HT-29 (cell line): ENCODE data around the gene COL18A1. TPM values are rescaled to one million over a fixed set of nuclear protein-coding genes. Genes with fewer than 3 reads are reported as not detected.
A peak's percentile ranks its signal among the peaks of the same experiment; 100 is the strongest.

Source experiments
- DNase-seq: peaks from one replicate; pipeline ENCODE4 v3.0.0-alpha.2; 2015; ENCODE audit warnings: low spot score
- total RNA-seq: library from RNA; depleted of rRNA; stranded (reverse); fragments of >200 nt; shearing (Covaris generic); gene quantifications from 2 replicates; pipeline ENCODE4 v1.2.3, GENCODE V29; 2014

COL18A1 gene
- total RNA-seq, 1 experiment from 2014 or later: 27.7 TPM

DNA sequence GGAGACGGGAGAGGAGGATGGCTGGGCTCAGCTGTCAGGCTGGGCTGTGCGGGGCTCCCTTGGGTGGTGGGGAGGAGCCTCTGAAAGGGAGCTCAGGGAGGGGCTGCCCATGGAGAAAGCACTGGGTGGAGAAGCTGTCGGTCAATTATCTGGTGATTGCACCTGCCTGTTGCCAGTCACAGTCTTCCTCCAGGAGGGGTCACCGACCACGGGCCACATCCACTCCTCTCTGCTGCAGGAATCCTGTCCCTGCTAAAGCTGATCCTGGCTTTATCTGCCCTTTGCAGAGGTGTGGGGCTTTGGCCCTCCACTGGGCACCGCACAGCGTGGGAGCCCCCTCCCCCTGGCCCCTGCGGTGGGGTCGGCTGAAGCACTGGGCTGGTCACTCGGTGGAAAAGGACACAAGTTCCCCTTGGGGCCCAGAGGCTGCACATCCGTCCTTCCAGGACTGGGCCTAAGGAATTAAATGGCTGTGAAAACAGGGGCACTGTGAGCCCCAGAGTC lies 21.8 kb upstream of the COL18A1 start:
- DNase-seq: no peak

DNA sequence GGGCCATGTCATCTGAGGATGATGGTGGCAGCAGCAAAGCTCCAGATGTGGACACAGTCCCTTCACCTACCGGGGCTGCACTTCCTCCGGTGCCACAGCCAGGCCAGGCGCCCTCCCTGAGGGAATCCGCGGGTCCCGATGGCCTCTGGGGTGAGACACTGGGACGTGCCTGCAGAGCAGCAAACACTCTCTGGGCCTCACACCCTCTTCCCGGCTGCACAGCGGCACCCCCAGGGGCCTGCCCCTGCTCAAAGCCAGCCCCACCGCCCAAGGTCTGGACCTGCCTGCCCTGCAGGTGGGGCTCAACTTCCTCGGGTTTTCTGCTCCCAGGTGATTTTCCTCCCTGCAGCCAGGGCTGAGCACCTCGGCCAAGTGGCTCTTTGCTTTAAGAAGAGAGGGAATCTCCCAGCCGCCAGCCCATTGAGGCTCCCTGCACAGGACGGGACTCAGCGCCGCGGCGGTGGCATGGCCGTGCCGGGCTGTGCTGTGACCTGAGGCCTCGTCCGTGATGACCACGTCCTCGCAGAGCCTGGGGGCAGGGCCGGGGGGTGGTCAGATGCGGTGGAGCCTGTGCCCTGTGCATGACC lies 21.3 kb upstream of the COL18A1 start:
- no peak for DNase-seq

DNA sequence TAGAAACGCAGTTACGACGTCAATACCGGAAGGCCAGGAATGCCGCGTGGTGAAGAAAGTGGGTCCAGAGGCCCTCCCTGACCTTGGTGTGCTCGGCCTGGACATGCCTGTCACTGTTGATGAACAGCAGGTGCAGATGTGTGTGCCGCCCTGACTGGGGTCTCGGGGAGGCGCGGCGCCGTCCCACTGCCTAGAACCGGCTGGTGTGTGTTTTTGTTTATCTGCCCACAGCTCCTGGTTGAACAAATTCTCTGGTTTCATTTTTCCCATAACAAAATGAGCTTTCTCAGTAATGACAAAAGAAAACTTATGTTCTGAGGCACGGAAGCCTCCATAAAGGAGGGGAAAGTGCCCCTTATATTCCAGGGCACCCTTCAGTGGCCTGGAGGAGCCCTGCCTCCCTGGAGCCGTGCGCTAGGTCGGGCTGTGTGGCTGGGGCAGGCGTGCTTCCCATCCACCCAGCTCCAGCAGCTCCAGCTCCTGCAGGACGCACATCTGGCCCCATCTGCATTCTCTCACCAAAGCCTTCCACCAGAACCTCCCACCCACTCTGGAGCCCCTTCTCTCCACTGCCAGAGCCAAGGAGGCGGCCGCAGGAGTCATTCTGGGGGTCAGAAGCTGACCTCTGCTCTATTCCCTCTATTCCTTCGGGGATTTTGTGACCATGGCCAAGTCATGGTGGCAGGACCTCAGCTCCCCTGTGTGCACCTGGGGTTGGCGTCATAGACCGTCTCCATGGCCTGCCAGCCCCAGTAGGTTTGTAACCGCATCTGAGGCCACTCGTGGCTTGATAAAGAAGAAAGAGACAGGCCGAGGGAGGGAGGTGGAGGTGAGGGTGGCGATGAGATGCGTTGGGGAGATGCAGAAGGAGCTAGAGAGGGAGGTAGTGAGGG lies 20.1 kb upstream of the COL18A1 start:
- DNase-seq: no peak

DNA sequence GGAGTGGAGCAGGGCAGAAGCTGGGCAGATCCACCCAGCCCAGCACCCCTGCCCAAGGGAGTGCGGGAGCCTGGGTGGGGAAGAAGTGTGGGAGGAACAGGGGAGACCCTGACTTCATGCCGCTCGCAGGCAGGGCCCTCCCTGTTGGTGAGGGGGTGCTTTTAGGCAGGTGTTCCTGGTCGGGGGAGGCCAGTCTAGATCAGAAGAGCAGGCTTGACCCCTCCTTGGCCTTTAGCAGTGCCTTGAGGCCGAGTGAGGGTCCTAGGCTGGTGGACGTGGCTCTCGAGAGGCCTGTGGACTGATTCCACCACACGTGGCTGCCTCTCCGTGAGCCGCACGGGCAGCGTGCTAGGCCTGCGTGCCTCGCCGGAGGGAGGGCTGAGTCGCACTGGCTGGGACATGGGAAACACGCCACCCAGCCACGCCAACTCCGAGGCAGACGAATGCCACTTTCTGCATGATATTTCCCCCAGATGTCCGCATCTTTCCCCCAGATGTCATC lies 19.4 kb upstream of the COL18A1 start:
- DNase-seq: no peak

DNA sequence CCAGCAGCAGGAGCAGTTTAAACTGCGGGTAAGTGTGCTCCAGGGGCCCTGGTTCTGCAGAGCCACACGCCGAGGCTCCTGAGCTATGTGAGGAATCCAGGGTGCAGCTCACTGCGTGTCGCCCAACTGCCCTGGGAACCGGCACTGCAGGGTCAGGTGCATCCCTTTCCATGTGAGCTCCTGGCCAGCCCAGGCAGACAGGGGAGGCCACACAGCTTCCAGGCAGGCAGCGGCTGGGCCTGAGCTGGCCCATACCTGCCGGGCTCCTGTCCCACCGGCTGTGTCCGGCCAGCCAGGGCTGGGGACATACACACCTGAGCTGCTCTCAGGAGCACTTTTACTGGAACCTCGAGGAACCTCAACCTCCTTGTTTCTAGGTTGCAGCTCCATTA lies 18.6 kb upstream of the COL18A1 start:
- peak; percentile 39 for DNase-seq

DNA sequence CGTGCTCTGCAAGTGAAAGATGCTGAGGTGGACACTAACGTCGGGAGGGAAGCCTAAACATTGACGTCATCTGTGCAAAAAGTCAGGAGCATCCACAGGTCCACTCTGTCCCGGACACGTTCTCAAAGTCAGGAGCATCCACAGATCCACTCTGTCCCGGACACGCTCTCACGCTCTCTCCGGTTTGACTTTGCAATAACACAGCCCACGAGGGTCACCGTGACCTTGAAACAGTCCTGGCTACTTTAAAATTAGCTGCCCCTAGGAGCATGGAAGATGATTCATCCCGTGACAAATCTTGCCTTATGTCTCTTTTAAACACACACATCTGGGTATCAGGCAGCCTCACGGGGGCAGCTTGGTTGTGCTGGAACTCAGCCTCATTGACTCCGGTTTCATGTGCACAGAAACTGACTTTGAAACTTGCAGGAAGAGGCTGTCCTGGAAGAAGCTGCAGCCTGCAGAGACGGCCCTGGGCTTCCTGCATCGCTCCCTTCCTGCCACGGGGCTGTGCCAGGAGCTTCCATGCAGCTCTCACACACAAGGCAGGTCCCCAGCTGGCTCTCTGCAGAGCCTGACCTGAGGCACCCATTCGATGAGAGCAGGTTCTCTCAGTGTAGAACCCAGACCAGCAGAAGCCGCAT lies 18.1 kb upstream of the COL18A1 start:
- no peak for DNase-seq

DNA sequence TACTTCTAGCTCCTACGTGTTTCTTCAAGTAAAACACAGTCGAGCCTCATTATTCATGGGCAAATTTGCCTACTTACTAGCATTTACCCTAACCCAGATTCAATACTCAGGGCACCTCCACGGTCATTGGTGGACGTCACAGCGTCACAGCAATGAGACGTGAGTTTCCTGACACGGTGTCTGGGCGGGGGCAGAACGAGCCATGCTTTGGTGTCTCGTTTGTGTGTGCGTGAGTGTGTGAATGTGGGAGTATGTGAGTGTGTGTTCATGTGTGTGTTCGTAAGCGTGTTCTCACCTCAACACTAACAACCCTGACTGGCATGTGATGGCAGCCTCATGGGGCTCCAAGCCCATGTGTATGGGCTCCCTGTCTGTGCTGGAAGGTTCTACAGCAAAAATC lies 17.5 kb upstream of the COL18A1 start:
- no peak for DNase-seq

DNA sequence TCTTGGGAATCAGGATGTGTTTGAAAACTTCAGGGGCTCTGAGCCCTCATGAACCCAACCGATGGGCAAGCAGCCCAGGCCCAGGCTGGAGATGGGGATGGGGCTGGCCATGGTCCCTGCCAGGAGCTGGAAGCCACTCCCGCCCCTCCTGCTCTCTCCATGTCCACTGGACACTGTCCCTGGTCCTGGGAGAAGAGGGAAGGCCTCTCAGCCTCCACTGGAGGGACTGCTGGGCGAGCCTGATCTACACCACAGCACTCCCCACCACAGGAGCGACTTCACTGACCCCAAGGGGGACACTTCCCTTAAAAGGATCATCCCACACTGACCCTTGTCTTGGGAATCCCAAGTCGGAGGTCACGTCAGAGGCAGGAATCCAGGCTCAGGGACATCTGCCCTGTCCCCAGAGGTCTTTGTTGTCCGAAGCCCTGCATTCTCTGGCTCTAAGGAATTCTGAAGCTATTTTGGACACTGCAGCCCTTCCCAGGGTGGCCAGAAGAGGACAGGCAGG lies 16.9 kb upstream of the COL18A1 start:
- DNase-seq: no peak

DNA sequence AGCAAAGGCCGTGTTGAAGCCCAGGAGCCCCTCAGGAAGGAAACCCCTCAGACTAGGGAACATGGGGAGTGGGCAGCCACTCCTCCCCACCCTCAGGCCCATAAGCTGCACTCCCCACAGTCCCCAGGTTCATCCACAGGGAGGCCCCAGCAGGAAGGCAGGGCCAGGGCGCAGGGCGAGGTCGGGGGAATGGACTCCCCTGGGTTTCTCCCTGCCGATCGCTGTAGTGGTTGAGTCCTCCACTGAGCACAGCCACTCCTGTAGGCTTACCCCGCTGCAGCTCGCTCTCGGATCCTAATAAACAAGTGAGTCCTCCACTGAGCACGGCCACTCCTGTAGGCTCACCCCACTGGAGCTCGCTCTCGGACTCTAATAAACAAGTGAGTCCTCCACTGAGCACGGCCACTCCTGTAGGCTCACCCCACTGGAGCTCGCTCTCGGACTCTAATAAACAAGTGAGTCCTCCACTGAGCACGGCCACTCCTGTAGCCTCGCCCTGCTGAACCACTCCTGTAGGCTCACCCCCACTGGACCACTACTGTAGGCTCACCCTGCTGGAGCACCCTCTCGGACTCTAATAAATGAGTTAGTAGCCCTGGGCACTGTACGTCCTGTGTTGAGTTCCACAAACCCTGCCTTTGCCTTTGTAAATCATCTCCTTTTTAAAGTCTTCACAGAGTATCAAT lies 16.2 kb upstream of the COL18A1 start:
- no peak for DNase-seq

DNA sequence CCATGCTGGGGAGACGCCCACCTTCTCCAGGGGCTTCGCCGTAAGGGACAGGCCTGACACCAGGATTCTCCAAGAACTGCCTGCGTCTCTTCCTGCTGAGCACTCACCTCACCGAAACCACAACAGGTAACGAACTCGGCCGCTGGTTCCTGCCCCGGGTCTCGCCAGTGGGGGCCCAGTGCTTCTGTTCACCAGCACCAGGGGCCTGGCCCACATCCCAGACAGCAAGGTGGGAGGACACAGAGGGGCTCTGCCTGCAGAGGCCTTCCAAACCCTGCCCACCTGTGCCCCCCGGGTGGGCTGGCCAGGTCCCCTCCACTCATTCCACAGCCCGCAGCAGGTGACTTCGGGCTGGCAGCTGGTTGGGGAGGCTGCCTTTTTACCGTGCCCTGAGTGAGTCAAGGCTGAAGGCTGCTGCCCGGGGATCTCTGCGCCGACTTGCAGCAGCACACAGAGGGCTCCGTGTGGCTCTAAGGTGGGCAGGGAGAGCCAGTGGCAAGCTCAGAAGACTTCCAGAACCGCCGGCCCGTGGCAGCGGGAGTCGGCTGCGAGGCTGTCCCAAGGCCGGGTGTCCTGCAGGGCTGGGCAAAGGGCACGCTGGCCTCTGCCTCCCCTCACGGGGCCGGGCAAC lies 14.7 kb upstream of the COL18A1 start:
- no peak for DNase-seq

DNA sequence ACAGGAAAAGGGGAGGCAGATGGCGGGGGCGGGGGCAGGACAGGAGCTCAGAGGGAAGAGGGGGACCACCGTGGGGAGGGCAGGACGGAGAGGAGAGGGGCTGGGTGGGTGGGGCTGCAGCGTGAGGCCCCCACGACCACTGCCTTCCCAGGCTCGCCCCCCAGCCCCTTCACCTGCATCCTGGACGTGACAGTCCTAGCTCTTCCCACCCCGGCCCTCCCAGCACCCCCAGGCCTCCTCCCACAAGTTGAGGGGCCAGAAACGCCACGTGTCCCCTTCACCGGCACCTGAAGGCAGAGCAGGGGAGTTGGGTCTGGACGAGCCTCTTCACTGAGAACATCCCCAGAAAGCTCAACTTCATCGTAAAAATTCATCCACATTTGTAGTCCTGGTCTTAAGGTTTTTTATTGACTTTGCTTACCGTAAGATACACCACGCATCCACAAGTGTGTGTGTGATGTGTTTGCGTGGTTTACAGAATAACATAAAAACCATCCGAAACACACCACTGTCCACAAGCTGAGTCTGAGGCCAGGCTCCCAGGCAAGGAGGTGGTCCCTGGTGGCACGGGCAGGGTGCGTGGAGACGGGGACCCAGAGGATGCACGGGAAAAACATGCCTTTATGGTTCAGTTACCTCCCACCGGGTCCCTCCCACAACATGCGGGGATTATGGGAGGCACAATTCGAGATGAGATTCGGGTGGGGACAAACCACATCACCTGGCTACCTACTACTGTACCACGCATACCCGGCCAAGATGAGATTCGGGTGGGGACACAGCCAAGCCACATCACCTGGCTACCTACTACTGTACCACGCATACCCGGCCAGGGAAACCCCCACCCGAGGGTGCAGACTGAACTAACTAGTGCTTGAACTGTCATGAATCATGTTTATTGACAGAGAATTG lies 13.9 kb upstream of the COL18A1 start:
- no peak for DNase-seq

DNA sequence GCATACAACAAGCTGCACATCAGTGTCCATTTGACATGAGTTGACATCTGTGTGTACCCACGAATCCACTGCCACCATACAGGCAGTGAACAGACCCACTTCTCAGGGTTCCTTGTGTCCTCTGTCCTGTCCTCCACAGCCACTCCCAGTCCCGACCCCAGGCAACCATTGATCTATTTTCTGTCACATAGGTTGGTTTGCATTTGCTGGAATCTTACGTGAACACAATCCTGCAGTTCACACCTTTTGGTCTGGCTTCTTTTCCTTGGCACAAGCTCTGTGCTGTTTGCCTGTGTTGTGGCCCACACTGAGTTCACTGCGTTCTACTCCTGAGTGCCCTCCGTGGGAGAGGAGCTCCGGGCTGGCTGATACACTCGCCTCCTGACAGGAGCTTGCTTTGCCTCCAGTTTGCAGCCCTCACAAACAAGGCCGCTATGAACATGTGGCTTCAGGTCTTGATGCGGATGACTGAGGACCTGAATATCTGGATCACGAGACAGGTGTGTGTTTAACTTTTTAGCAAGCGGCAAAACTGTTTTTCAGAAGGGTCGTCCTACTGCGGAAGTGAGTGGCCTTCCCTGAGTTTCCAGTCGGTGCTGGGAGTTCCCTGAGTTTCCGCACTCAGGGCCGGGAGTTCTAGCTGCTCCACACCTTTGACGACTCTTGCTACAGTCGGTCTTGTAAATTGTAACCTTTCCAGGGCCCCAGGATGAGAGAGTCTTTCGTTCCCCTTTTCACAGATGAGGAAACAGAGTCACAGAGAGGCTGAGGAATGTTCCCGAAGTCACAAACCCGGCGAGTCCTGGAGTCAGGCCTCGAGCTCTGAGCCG lies 13.0 kb upstream of the COL18A1 start:
- DNase-seq: no peak

DNA sequence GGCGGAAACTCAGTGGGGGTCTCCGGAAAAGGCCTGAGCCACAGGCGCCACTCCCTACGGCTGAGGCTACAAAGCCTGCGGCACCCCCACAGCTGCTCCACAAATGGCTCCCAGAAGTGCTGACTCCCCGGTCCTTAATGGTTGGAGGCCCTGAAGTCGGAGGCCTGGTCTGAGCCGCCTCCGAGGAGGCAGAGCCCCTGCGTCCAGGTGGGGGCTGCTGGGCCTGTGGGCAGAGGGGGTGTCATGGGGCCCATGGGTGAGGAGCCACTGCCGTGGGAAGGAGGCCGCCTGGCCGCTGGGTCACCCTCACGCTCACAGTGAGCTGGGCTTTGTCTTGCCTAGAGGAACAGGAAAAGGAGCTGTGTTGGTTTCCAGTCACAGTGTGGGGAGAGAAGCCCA lies 12.4 kb upstream of the COL18A1 start:
- no peak for DNase-seq

DNA sequence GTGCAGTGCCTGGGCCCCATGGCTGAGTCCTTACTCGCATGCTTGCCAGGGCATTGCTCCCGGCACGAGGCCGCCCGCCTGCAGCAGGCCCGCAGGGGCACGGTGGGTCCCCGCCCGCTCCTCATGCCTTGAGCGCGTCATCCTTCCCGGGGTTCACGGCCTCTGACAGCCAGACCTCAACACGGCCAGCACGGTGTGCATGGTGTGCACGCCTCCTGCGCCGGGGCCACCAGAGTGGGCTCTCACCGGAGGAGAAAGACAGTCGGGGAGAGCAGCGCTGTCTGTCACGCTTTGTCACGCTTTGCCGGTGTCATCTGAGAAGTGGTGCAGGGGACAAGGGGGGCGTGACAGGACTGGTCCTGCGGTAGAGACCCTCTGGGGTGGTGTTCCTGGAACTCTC lies 11.9 kb upstream of the COL18A1 start:
- no peak for DNase-seq

DNA sequence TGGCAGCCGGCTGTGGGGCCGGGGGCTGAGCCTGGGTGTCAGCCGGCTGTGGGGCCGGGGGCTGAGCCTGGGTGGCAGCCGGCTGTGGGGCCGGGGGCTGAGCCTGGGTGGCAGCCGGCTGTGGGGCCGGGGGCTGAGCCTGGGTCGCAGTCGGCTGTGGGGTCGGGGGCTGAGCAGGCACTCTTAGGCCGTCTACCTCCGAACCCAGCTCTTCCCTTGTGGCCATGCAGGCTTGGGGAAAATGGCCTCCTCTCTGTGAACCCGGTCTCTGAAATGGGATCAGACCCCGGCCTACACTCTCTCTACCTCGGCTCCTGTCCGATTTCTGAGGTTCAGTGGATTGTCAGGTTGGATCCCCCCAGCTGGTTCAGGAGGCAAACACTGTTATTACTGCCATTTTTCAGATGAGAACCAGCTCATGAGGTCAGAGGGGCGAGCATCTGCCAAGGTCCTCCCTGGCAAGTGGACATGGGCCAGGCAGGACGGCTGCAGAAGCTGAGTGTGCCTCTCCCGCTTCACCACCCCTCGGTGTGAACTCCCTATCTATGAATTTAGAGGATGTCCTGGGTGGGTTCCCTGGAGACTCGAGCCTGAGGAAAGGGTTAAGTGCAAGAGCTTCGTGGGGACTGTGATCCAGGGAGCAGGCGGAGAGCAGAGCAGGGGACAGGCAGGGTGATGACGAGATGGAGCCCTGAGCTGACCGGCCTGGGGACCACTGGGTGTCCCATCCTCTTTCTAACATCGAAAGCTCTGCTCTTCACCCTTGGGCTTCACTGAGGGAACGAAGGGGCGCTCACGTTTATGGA lies 10.9 kb upstream of the COL18A1 start:
- DNase-seq: no peak

DNA sequence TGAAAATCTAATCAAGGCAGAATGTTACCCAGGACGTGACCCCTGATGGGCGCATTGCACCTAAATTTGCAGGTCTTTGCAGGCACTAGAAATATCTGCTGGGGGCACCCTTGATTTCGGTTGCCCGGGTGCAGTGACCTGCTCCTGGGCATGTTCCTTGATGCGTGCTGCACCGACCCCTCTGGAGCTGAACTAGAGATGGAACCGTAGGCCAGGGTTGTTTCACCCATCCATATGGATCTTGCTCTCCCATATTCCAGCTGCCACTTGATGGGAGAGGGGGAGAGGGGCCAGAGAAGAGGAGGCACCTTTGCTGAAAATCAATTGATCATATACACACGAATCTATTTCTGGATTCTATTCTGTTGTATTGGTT lies 8.4 kb upstream of the COL18A1 start:
- DNase-seq: no peak

DNA sequence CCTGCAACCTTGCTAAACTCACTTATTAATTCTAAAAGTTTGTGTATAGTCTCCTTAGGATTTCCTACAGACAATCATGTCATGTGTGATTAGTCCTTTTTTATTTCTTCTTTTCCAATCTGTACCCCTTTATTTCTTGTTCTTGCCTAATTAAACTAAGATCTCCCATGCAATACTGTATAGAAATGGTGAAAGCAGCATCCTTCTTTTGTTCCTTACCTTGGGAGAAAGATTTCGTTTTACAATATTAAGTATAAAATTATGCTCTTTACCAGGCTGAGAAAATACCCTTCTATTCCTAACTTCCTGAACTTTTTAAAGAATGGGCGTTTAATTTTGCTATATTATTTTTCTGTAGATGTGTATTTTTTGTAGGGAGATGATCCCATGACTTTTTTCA lies 7.6 kb upstream of the COL18A1 start:
- DNase-seq: no peak

DNA sequence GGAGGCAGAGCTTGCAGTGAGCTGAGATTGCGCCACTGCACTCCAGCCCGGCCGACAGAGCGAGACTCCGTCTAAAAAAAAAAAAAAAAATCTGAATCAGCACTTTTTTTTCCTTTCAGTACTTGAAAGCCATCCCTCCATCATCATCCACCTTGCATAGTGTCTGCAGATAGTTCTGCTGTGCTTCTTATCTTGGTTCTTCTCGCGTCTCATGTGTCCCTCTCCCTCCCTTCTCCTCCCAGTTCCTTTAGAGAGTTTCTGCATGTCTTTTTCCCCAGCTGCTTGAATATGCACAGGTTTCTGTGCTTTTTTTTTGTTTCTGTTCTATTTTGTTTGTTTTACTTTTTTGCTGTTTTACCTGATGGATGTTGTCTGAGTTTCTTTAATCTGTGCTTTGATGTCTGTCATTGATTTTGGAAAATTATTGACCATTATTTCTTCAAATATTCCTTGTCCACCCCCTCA lies 3.9 kb upstream of the COL18A1 start:
- no peak for DNase-seq
